Esophagus squamous epithelium (tissue), 5 donors: ENCODE data around the gene KLF3. TPM values are rescaled to one million over a fixed set of nuclear protein-coding genes. Genes with fewer than 3 reads are reported as not detected.

Experiments used
- DNase-seq: peaks from one replicate; lab custom pipeline; 2025; lab: John Stamatoyannopoulos, UW
- H3K27ac ChIP-seq, 4 donors: fragments of 200-600 bp; sonication (generic); one replicate each; pipeline ENCODE4 v1.5.1; 2016 to 2019; ENCODE audit warnings: mild to moderate bottlenecking in 1 of 4
- H3K27me3 ChIP-seq, 4 donors: fragments of 200-600 bp; sonication (generic); 1 replicate in 3 of 4; 2 replicates in 1 of 4; pipeline versions ENCODE4 v1.5.1 to v1.6.0; 2017 to 2021; ENCODE audit warnings: antibody characterized with exemption in 1 of 4
- H3K36me3 ChIP-seq, 3 donors: fragments of 200-600 bp; sonication (generic); one replicate each; pipeline ENCODE4 v1.5.1; 2016 to 2019
- H3K4me1 ChIP-seq, 3 donors: fragments of 200-600 bp; sonication (generic); one replicate each; pipeline ENCODE4 v1.5.1; 2017 to 2019
- H3K4me3 ChIP-seq, 4 donors: fragments of 200-600 bp; sonication (generic); 1 replicate in 3 of 4; 2 replicates in 1 of 4; pipeline ENCODE4 v1.5.1; 2016 to 2019; ENCODE audit warnings: mild to moderate bottlenecking in 2 of 4, moderate library complexity in 1 of 4
- H3K9me3 ChIP-seq, 3 donors: fragments of 200-600 bp; sonication (generic); one replicate each; pipeline ENCODE4 v1.5.1; 2016 to 2019
- CTCF ChIP-seq, 6 experiments: fragments of 450-650 bp in 4 of 6; fragments of 200-600 bp in 2 of 6; sonication (generic) in 2 of 6; IDR thresholded peaks; one replicate each; pipeline ENCODE4 v1.5.1; 2016 to 2019; ENCODE audit warnings: antibody characterized with exemption in 6 of 6, mild to moderate bottlenecking in 4 of 6, moderate library complexity in 4 of 6
- POLR2A ChIP-seq, 4 donors: fragments of 450-650 bp; IDR thresholded peaks; one replicate each; pipeline ENCODE4 v1.6.1; 2017; ENCODE audit warnings: antibody characterized with exemption in 4 of 4, mild to moderate bottlenecking in 4 of 4, moderate library complexity in 3 of 4
- WGBS, 2 donors: methylation state at CpG; one replicate each; pipeline ENCODE4 v1.1.5; 2018; 5-methylcytosine and 5-hydroxymethylcytosine counted together
- intact Hi-C: fragments of 100-400 bp; cut with DNase I; formaldehyde crosslinking; loops from one replicate; pipeline ENCODE4 v1.15.0; 2022
- total RNA-seq, 4 donors: library from RNA; depleted of rRNA; stranded (reverse); fragments of >200 nt; gene quantifications; one replicate each; pipeline ENCODE4 v1.1.0, GENCODE V29; 2016
- donor health status: DM: yes; HTN: yes; CAD: no.

The KLF3 gene
- total RNA-seq, 4 donors from 2014 or later = 44.2 to 91.4 (median 82.7) TPM

DNA sequence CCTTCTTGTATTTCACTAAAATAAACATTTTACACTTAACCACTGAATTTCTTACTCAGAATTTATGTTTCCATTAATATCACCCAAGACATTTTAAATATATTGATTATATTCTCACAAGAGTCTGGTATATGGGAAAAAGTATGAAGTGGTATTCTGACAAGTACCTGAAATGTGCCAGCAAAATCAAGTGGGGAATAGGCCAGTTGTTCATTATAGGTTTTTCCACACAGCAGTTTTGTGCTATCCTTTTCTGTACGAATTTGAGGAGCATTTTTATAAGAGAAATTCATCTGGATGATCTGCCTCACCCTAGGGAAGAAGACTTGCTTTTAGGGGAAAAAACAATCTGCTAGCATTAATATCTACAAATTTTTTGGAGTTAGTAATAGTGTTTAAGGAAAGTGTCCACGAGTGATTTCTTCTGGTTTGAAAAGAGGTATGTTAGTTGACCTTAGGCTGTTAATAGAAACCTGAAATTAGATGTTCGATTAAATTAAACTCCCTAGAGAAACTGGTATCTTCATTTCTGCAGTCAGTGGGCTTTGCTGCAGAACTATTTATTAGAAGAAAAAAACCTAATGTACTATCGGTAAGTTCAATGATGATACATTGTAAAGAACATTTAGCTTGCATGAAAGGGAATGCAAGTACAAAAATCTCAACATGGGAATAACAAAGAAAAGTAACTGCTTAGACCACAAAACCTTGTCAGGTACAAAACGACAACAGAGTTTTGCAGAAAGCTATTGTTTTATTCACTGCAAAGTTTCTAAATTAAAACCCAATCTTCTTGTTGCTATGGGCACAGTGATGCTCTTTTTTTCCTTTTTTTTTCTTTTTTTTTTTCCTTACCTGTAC, 1.8 kb downstream of the KLF3 start:
- DNase-seq = no peak
- intact Hi-C loops = no loop called here
- Histone ChIP-seq H3K4me3 (peak overlapping the region; percentile 74 to 95 (median 94)), H3K9me3 (no peaks in the 10 kb centered on the region), H3K36me3 (no peaks in the 10 kb centered on the region), H3K27me3 (no peaks in the 10 kb centered on the region), H3K27ac (peak overlapping the region; percentile 95 to 100 (median 99)), H3K4me1 (peaks cover 30 to 70% (median 37%) of the 10 kb centered on the region in 3 donors)
- TF ChIP-seq CTCF (IDR thresholded peaks at IDR 0.05) (no peak), POLR2A (IDR thresholded peaks at IDR 0.05) (no peak)
- 3 to 11% methylated on average over 5 of the region's 5 CpGs for WGBS, 2 donors

DNA sequence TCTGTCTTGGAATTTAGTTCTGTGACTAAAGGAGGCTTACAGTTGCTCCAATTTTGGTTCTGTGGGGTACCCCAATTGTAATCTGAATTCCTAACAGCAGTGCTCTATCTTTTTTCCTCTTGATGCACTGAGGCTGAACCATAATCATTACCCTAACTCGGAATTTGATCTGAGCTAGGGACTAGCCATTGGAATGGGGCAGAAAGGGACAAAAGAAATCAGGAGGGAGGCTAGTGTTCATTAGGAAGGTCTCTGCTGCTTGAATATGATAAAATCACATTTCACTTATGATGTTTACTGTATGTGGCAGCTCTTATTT, 2.7 kb downstream of the KLF3 start:
- intact Hi-C loops = no loop called here
- H3K4me1 ChIP-seq = peaks cover 35 to 79% (median 46%) of the 10 kb centered on the region in 3 donors
- DNase-seq = no peak
- peak overlapping the region; percentile 95 to 100 (median 99) for H3K27ac ChIP-seq
- H3K4me3 ChIP-seq = peak overlapping the region; percentile 74 to 95 (median 94)
- no peaks in the 10 kb centered on the region for H3K36me3 ChIP-seq
- WGBS, 2 donors = 0 to 10% methylated on average over 1 of the region's 1 CpG
- H3K9me3 ChIP-seq = no peaks in the 10 kb centered on the region
- no peaks in the 10 kb centered on the region for H3K27me3 ChIP-seq
- no peak for TF ChIP-seq CTCF (IDR thresholded peaks at IDR 0.05)
- no peak for TF ChIP-seq POLR2A (IDR thresholded peaks at IDR 0.05)

GRCh38 chr4:38667085-38667893, 3.3 kb downstream of the KLF3 start:
- 5 to 10% methylated on average over 11 of the region's 11 CpGs for WGBS, 2 donors
- intact Hi-C loops = no loop called here

GRCh38 chr4:38668203-38668971, 4.4 kb downstream of the KLF3 start:
- DNase-seq = no peak
- no peak for TF ChIP-seq POLR2A (IDR thresholded peaks at IDR 0.05)
- no peak for TF ChIP-seq CTCF (IDR thresholded peaks at IDR 0.05)
- 20 to 26% methylated on average over 2 of the region's 2 CpGs for WGBS, 2 donors
- Histone ChIP-seq H3K9me3 (no peaks in the 10 kb centered on the region), H3K4me1 (peaks cover 40 to 81% (median 55%) of the 10 kb centered on the region in 3 donors), H3K4me3 (peak overlapping the region in 3 of 4 donors; percentile 74 to 95 (median 93)), H3K36me3 (no peaks in the 10 kb centered on the region), H3K27me3 (no peaks in the 10 kb centered on the region), H3K27ac (peak overlapping the region; percentile 81 to 100 (median 97))
- intact Hi-C loops = no loop called here

More at GRCh38 chr4:38667085-38667893, 3.3 kb downstream of the KLF3 start:
- Histone ChIP-seq H3K4me1 (peaks cover 38 to 79% (median 52%) of the 10 kb centered on the region in 3 donors), H3K4me3 (peak overlapping the region; percentile 74 to 95 (median 94)), H3K9me3 (no peaks in the 10 kb centered on the region), H3K27me3 (no peaks in the 10 kb centered on the region), H3K27ac (peak overlapping the region; percentile 95 to 100 (median 99)), H3K36me3 (no peaks in the 10 kb centered on the region)
- DNase-seq = peak; percentile 30
- TF ChIP-seq POLR2A (IDR thresholded peaks at IDR 0.05) (peak in 3 of 4 donors; percentile 60 to 86 (median 74)), CTCF (IDR thresholded peaks at IDR 0.05) (no peak)
